Esophagus muscularis mucosa (tissue), 3 donors: ENCODE measurements around the gene AP1M2.
"Not testable (repeated sequence)": the region's sequence is repeated elsewhere in the genome, so short reads cannot be mapped to it uniquely, and the experiment has no call there.

Experiments used
- CTCF ChIP-seq, 3 experiments: fragments of 200-600 bp in 2 of 3; fragments of 450-650 bp in 1 of 3; sonication (generic) in 2 of 3; IDR thresholded peaks; one replicate each; pipeline ENCODE4 v1.5.1; 2017 to 2019; ENCODE audit warnings: antibody characterized with exemption in 3 of 3, mild to moderate bottlenecking in 2 of 3, moderate library complexity in 1 of 3
- POLR2A ChIP-seq: fragments of 450-650 bp; IDR thresholded peaks from one replicate; pipeline ENCODE4 v1.6.1; 2017; ENCODE audit warnings: antibody characterized with exemption, moderate library complexity, mild to moderate bottlenecking, low read depth
- POLR2AphosphoS5 ChIP-seq, 2 donors: sonication (generic); formaldehyde crosslinking; IDR thresholded peaks; one replicate each; pipeline ENCODE4 v1.6.1; 2017; ENCODE audit warnings: antibody characterized with exemption in 2 of 2

- TF ChIP-seq POLR2A; POLR2AphosphoS5 (IDR thresholded peaks at IDR 0.05); CTCF (IDR thresholded peaks at IDR 0.05): not testable (repeated sequence)
Observed at GRCh38 chr19:10526887-10527286, 60.2 kb downstream of the AP1M2 start.
